ENCODE data around the gene NPIPA2.
"Not testable (repeated sequence)": the region's sequence is repeated elsewhere in the genome, so short reads cannot be mapped to it uniquely, and the experiment has no call there.

The NPIPA2 gene

GRCh38 chr16:14792914-14793313 lies 50.6 kb downstream of the NPIPA2 start:
- not testable (repeated sequence) for H3K9me3 ChIP-seq; DNase-seq; H3K4me3 ChIP-seq (ENCODE audit: low read depth, low read length); H3K36me3 ChIP-seq; H3K4me1 ChIP-seq; H3K27me3 ChIP-seq

- DNase-seq; H3K9me3 ChIP-seq; H3K36me3 ChIP-seq; H3K27me3 ChIP-seq; H3K4me3 ChIP-seq (ENCODE audit: low read depth, low read length); H3K4me1 ChIP-seq: not testable (repeated sequence)
Observed at GRCh38 chr16:14797558-14797957, 55.2 kb downstream of the NPIPA2 start.

- H3K4me3 ChIP-seq (ENCODE audit: low read depth, low read length); DNase-seq; H3K4me1 ChIP-seq; H3K36me3 ChIP-seq; H3K27me3 ChIP-seq; H3K9me3 ChIP-seq: not testable (repeated sequence)
Observed at GRCh38 chr16:14803577-14803976, 61.2 kb downstream of the NPIPA2 start.

GRCh38 chr16:14807184-14807678 lies 64.9 kb downstream of the NPIPA2 start:
- H3K36me3 ChIP-seq; H3K4me3 ChIP-seq (ENCODE audit: low read depth, low read length); H3K27me3 ChIP-seq; H3K9me3 ChIP-seq; DNase-seq; H3K4me1 ChIP-seq: not testable (repeated sequence)

- DNase-seq; H3K9me3 ChIP-seq; H3K27me3 ChIP-seq; H3K4me3 ChIP-seq (ENCODE audit: low read depth, low read length); H3K4me1 ChIP-seq; H3K36me3 ChIP-seq: not testable (repeated sequence)
Observed at GRCh38 chr16:14813890-14814289, 71.6 kb downstream of the NPIPA2 start.
